OCI-LY1 (cell line): ENCODE measurements around the gene NR5A1.

ENCODE experiments used
- H2AFZ ChIP-seq: fragments of 200-600 bp; sonication (generic), shearing (Covaris generic); 2 replicates; pipeline ENCODE4 v1.6.0; 2014; ENCODE audit warnings: antibody characterized with exemption, mild to moderate bottlenecking, low read length
- H3F3A ChIP-seq: fragments of 200-600 bp; sonication (generic), shearing (Covaris generic); 2 replicates; pipeline ENCODE4 v1.6.0; 2014; ENCODE audit warnings: mild to moderate bottlenecking, antibody characterized with exemption, low read length, moderate library complexity; ENCODE audit not compliant: insufficient read depth
- H3K27ac ChIP-seq: fragments of 200-600 bp; sonication (generic); 2 replicates; pipeline ENCODE4 v1.5.1; 2014; ENCODE audit warnings: low read length, mixed run types, mild to moderate bottlenecking, low read depth; ENCODE audit not compliant: poor library complexity, severe bottlenecking
- H3K27me3 ChIP-seq: fragments of 200-600 bp; sonication (generic); 2 replicates; pipeline ENCODE4 v1.6.0; 2014; ENCODE audit warnings: antibody characterized with exemption, mild to moderate bottlenecking, low read length, moderate library complexity; ENCODE audit not compliant: insufficient read depth
- H3K36me3 ChIP-seq: fragments of 200-600 bp; sonication (generic); 2 replicates; pipeline ENCODE4 v1.6.1; 2014; ENCODE audit warnings: mild to moderate bottlenecking, antibody characterized with exemption, low read length, moderate library complexity, mixed read lengths; ENCODE audit not compliant: insufficient read depth
- H3K4me1 ChIP-seq: fragments of 200-600 bp; sonication (generic); 2 replicates; pipeline ENCODE4 v1.5.1; 2014; ENCODE audit warnings: mild to moderate bottlenecking, low read length, moderate library complexity; ENCODE audit not compliant: insufficient read depth, severe bottlenecking
- H3K4me2 ChIP-seq: fragments of 200-600 bp; sonication (generic), shearing (Covaris generic); 2 replicates; pipeline ENCODE4 v1.6.1; 2014; ENCODE audit warnings: low read length
- H3K4me3 ChIP-seq: fragments of 200-600 bp; sonication (generic); 2 replicates; pipeline ENCODE4 v1.5.1; 2014; ENCODE audit warnings: low read length, low read depth, mild to moderate bottlenecking, mixed read lengths; ENCODE audit not compliant: poor library complexity, severe bottlenecking
- H3K79me2 ChIP-seq: fragments of 200-600 bp; shearing (Covaris generic); 2 replicates; pipeline ENCODE4 v1.6.1; 2016; ENCODE audit warnings: mixed run types, low read length, mixed read lengths; ENCODE audit not compliant: insufficient read depth
- H3K9ac ChIP-seq: fragments of 200-600 bp; sonication (generic), shearing (Covaris generic); 2 replicates; pipeline ENCODE4 v1.6.1; 2014; ENCODE audit warnings: mild to moderate bottlenecking, low read length, mixed read lengths
- H3K9me2 ChIP-seq: fragments of 200-600 bp; sonication (generic), shearing (Covaris generic); 2 replicates; pipeline ENCODE4 v1.6.1; 2014; ENCODE audit warnings: low read depth, mild to moderate bottlenecking, low read length, mixed read lengths
- H3K9me3 ChIP-seq: fragments of 200-600 bp; shearing (Covaris generic); 2 replicates; pipeline ENCODE4 v1.6.1; 2014; ENCODE audit warnings: low read length, mixed read lengths
- H4K20me1 ChIP-seq: fragments of 200-600 bp; sonication (generic), shearing (Covaris generic); 2 replicates; pipeline ENCODE4 v1.6.0; 2016; ENCODE audit warnings: mild to moderate bottlenecking, low read length; ENCODE audit not compliant: insufficient read depth
- CTCF ChIP-seq: fragments of 200-600 bp; sonication (generic), shearing (Covaris generic); IDR thresholded peaks from 2 replicates; pipeline ENCODE4 v1.5.1; 2017; ENCODE audit warnings: mild to moderate bottlenecking, antibody characterized with exemption, low read length, moderate library complexity, mixed read lengths
- EZH2 ChIP-seq: fragments of 200-600 bp; sonication (generic), shearing (Covaris generic); IDR thresholded peaks from 2 replicates; pipeline ENCODE4 v1.8.0; 2017; ENCODE audit warnings: borderline replicate concordance, mixed run types, mild to moderate bottlenecking, antibody characterized with exemption, low read length, moderate library complexity, mixed read lengths

The NR5A1 gene

GRCh38 chr9:124470306-124470705 lies 36.9 kb downstream of the NR5A1 start:
- H3K79me2 ChIP-seq, result no peaks in the 10 kb centered on the region
- no peaks in the 10 kb centered on the region for H3K9me3 ChIP-seq
- no peaks in the 10 kb centered on the region; the same call in 1 of the 2 replicates for H3K27me3 ChIP-seq
- H3K4me3 ChIP-seq, result no peak overlapping the region
- H3K4me1 ChIP-seq, result no peaks in the 10 kb centered on the region
- no peaks in the 10 kb centered on the region for H3K36me3 ChIP-seq
- TF ChIP-seq CTCF, result no peak
- no peak for TF ChIP-seq EZH2
- H3F3A ChIP-seq, result no peaks in the 10 kb centered on the region
- H3K9me2 ChIP-seq, result no peaks in the 10 kb centered on the region
- H3K27ac ChIP-seq, result no peak overlapping the region
- H2AFZ ChIP-seq, result no peak overlapping the region
- H3K9ac ChIP-seq, result no peak overlapping the region
- no peak overlapping the region for H3K4me2 ChIP-seq
- no peaks in the 10 kb centered on the region for H4K20me1 ChIP-seq

- Histone ChIP-seq H3K4me2 (no peak overlapping the region), H3K79me2 (no peaks in the 10 kb centered on the region), H3K27me3 (no peaks in the 10 kb centered on the region; the same call in 1 of the 2 replicates), H3K4me1 (no peaks in the 10 kb centered on the region), H3F3A (no peaks in the 10 kb centered on the region), H4K20me1 (no peaks in the 10 kb centered on the region), H3K9me3 (no peaks in the 10 kb centered on the region), H3K4me3 (no peak overlapping the region), H3K27ac (no peak overlapping the region), H2AFZ (no peak overlapping the region), H3K9me2 (no peaks in the 10 kb centered on the region), H3K9ac (no peak overlapping the region), H3K36me3 (no peaks in the 10 kb centered on the region)
- TF ChIP-seq EZH2, result no peak
Measured at GRCh38 chr9:124469011-124469832, 38.0 kb downstream of the NR5A1 start.

GRCh38 chr9:124468061-124468740 lies 39.0 kb downstream of the NR5A1 start:
- Histone ChIP-seq H3K27ac (no peak overlapping the region), H3F3A (no peaks in the 10 kb centered on the region), H3K4me2 (no peak overlapping the region), H3K9ac (no peak overlapping the region), H3K36me3 (no peaks in the 10 kb centered on the region), H3K4me3 (no peak overlapping the region), H3K4me1 (no peaks in the 10 kb centered on the region), H4K20me1 (no peaks in the 10 kb centered on the region), H3K79me2 (no peaks in the 10 kb centered on the region), H2AFZ (no peak overlapping the region), H3K27me3 (no peaks in the 10 kb centered on the region; the same call in 1 of the 2 replicates), H3K9me3 (no peaks in the 10 kb centered on the region), H3K9me2 (no peaks in the 10 kb centered on the region)
- no peak for TF ChIP-seq CTCF
- no peak for TF ChIP-seq EZH2
